ENCODE measurements around the gene CLEC2D. TPM values are rescaled to one million over a fixed set of nuclear protein-coding genes. Genes with fewer than 3 reads are reported as not detected.
"Not testable (repeated sequence)": the region's sequence is repeated elsewhere in the genome, so short reads cannot be mapped to it uniquely, and the experiment has no call there.

CLEC2D gene
- total RNA-seq, 1 experiment from 2014 or later, result 2.9 TPM

- Histone ChIP-seq H3K27me3 (ENCODE audit: low read length) (no peaks in the 10 kb centered on the region), H3K4me3 (ENCODE audit: low read length) (no peak overlapping the region), H2AFZ (ENCODE audit: low read length) (no peak overlapping the region), H3K27ac (ENCODE audit: low read length) (no peak overlapping the region), H4K20me1 (ENCODE audit: low read length) (no peaks in the 10 kb centered on the region), H3K9ac (ENCODE audit: low read length) (no peak overlapping the region), H3K4me1 (ENCODE audit: insufficient read depth, low read length) (no peaks in the 10 kb centered on the region), H3K36me3 (ENCODE audit: low read depth, low read length) (no peaks in the 10 kb centered on the region), H3F3A (ENCODE audit: low read length, unreplicated experiment) (no peaks in the 10 kb centered on the region), H3K9me3 (ENCODE audit: low read length) (no peaks in the 10 kb centered on the region), H3K4me2 (ENCODE audit: low read length) (no peak overlapping the region), H3K79me2 (ENCODE audit: low read length) (no peaks in the 10 kb centered on the region), H3K9me2 (replicated peaks; ENCODE audit: low read length) (no peaks in the 10 kb centered on the region)
- ChIA-PET POLR2A (ENCODE audit: unreplicated experiment) (interaction anchor here (0.6 kb wide), 1 partner anchor 53 kb away, joined by 3 read pairs; no protein-coding TSS in a partner anchor), CTCF (no interaction called here)
- intact Hi-C loops (cut with micrococcal nuclease), result no loop called here
- no peak for TF ChIP-seq EZH2 (IDR thresholded peaks at IDR 0.05; ENCODE audit: low read length, unreplicated experiment)
- no peak for TF ChIP-seq EZH2phosphoT487 (IDR thresholded peaks at IDR 0.05; ENCODE audit: borderline replicate concordance, low read length)
- TF ChIP-seq CTCF (conservative IDR thresholded peaks at IDR 0.05; ENCODE audit: low read depth, low read length), result no peak
- ATAC-seq, result no peak
- no TSS peak for BruUV-seq (replicated peaks)
- DNase-seq, result no peak
Measured at GRCh38 chr12:9700606-9700956, 31.1 kb downstream of the CLEC2D start.

- H2AFZ ChIP-seq (ENCODE audit: low read length), result no peak overlapping the region
- no peaks in the 10 kb centered on the region for H3K9me3 ChIP-seq (ENCODE audit: low read length)
- H3K27me3 ChIP-seq (ENCODE audit: low read length), result no peaks in the 10 kb centered on the region
- H3K9me2 ChIP-seq (replicated peaks; ENCODE audit: low read length), result no peaks in the 10 kb centered on the region
- H3K27ac ChIP-seq (ENCODE audit: low read length), result no peak overlapping the region
- H3F3A ChIP-seq (ENCODE audit: low read length, unreplicated experiment), result no peaks in the 10 kb centered on the region
- H3K4me1 ChIP-seq (ENCODE audit: insufficient read depth, low read length), result peaks cover 7% of the 10 kb centered on the region
- no peaks in the 10 kb centered on the region for H3K79me2 ChIP-seq (ENCODE audit: low read length)
- DNase-seq (no peak), ATAC-seq (no peak)
- no peak overlapping the region for H3K4me3 ChIP-seq (ENCODE audit: low read length)
- ChIA-PET POLR2A (ENCODE audit: unreplicated experiment) (no interaction called here), CTCF (no interaction called here)
- no peak overlapping the region for H3K4me2 ChIP-seq (ENCODE audit: low read length)
- intact Hi-C loops (cut with micrococcal nuclease), result no loop called here
- no peaks in the 10 kb centered on the region for H3K36me3 ChIP-seq (ENCODE audit: low read depth, low read length)
- TF ChIP-seq CTCF (conservative IDR thresholded peaks at IDR 0.05; ENCODE audit: low read depth, low read length), result no peak
- no peak for TF ChIP-seq EZH2phosphoT487 (IDR thresholded peaks at IDR 0.05; ENCODE audit: borderline replicate concordance, low read length)
- TF ChIP-seq EZH2 (IDR thresholded peaks at IDR 0.05; ENCODE audit: low read length, unreplicated experiment), result no peak
- H4K20me1 ChIP-seq (ENCODE audit: low read length), result no peaks in the 10 kb centered on the region
- no peak overlapping the region for H3K9ac ChIP-seq (ENCODE audit: low read length)
- BruUV-seq (replicated peaks), result no TSS peak
Measured at GRCh38 chr12:9701380-9702154, 32.1 kb downstream of the CLEC2D start.

DNA sequence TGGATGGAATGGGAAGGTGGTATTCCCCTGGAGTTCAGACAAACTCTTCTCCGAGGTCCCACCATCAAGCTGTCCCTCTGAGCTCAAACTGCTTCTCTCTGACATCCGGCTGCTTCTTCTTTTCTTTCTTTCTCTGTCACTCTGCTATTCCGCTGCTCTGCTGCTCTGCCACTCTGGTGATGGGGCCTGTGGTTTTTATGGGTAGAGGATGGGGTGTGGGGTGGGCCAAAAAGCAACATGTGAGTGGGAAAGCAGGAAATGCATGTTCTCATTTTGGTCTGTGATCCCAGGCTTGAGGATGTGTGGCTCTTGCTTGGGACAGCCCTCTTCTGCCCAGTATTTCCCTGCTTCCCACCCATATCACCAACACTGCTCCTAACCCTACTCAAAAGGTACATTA lies 32.7 kb downstream of the CLEC2D start:
- POLR2A ChIA-PET (ENCODE audit: unreplicated experiment), result no interaction called here
- BruUV-seq (replicated peaks), result no TSS peak
- intact Hi-C loops (cut with micrococcal nuclease), result no loop called here

GRCh38 chr12:9704561-9704960 lies 35.0 kb downstream of the CLEC2D start:
- H3K9me2 ChIP-seq (replicated peaks; ENCODE audit: low read length); H3K4me3 ChIP-seq (ENCODE audit: low read length); H3K36me3 ChIP-seq (ENCODE audit: low read depth, low read length); CTCF ChIA-PET; intact Hi-C loops (cut with micrococcal nuclease); POLR2A ChIA-PET (ENCODE audit: unreplicated experiment); H3K27ac ChIP-seq (ENCODE audit: low read length); H3K4me2 ChIP-seq (ENCODE audit: low read length); ATAC-seq; BruUV-seq (replicated peaks); DNase-seq; H3K9me3 ChIP-seq (ENCODE audit: low read length); H3K27me3 ChIP-seq (ENCODE audit: low read length); H3F3A ChIP-seq (ENCODE audit: low read length, unreplicated experiment); H3K79me2 ChIP-seq (ENCODE audit: low read length); H3K9ac ChIP-seq (ENCODE audit: low read length); H2AFZ ChIP-seq (ENCODE audit: low read length); H4K20me1 ChIP-seq (ENCODE audit: low read length): not testable (repeated sequence)
- peaks cover 12% of the 10 kb centered on the region for H3K4me1 ChIP-seq (ENCODE audit: insufficient read depth, low read length)

More for the DNA sequence above, 32.7 kb downstream of the CLEC2D start:
- Histone ChIP-seq H3K79me2 (ENCODE audit: low read length) (no peaks in the 10 kb centered on the region), H3K4me3 (ENCODE audit: low read length) (no peak overlapping the region), H2AFZ (ENCODE audit: low read length) (no peak overlapping the region), H3K27me3 (ENCODE audit: low read length) (no peaks in the 10 kb centered on the region), H3K9me3 (ENCODE audit: low read length) (no peaks in the 10 kb centered on the region), H3K9ac (ENCODE audit: low read length) (no peak overlapping the region), H3K4me2 (ENCODE audit: low read length) (no peak overlapping the region), H4K20me1 (ENCODE audit: low read length) (no peaks in the 10 kb centered on the region), H3K9me2 (replicated peaks; ENCODE audit: low read length) (no peaks in the 10 kb centered on the region), H3K27ac (ENCODE audit: low read length) (no peak overlapping the region), H3K4me1 (ENCODE audit: insufficient read depth, low read length) (peaks cover 12% of the 10 kb centered on the region), H3K36me3 (ENCODE audit: low read depth, low read length) (no peaks in the 10 kb centered on the region), H3F3A (ENCODE audit: low read length, unreplicated experiment) (no peaks in the 10 kb centered on the region)
- no peak for ATAC-seq
- no peak for TF ChIP-seq CTCF (conservative IDR thresholded peaks at IDR 0.05; ENCODE audit: low read depth, low read length)
- TF ChIP-seq EZH2 (IDR thresholded peaks at IDR 0.05; ENCODE audit: low read length, unreplicated experiment), result no peak
- TF ChIP-seq EZH2phosphoT487 (IDR thresholded peaks at IDR 0.05; ENCODE audit: borderline replicate concordance, low read length), result no peak
- no peak for DNase-seq
- CTCF ChIA-PET, result no interaction called here
